Vagina (tissue), 2 donors: Measurements from ENCODE around the gene ARHGAP24. TPM values are rescaled to one million over a fixed set of nuclear protein-coding genes. Genes with fewer than 3 reads are reported as not detected.

Experiments used
- DNase-seq, 2 donors: peaks; one replicate each; pipeline ENCODE4 v3.0.0-alpha.2; 2017; ENCODE audit errors: extremely low spot score in 2 of 2
- H3K27ac ChIP-seq: fragments of 200-600 bp; sonication (generic); one replicate; pipeline ENCODE4 v1.5.1; 2019
- H3K27me3 ChIP-seq: fragments of 200-600 bp; sonication (generic); one replicate; pipeline ENCODE4 v1.5.1; 2019
- H3K36me3 ChIP-seq, 2 donors: fragments of 200-600 bp; sonication (generic); one replicate each; pipeline ENCODE4 v1.5.1; 2017 to 2019
- H3K4me1 ChIP-seq: fragments of 200-600 bp; sonication (generic); one replicate; pipeline ENCODE4 v1.5.1; 2019
- H3K4me3 ChIP-seq, 2 donors: fragments of 200-600 bp; sonication (generic); 1 replicate in 1 of 2; 2 replicates in 1 of 2; pipeline ENCODE4 v1.5.1; 2016 to 2019
- H3K9me3 ChIP-seq: fragments of 200-600 bp; sonication (generic); one replicate; pipeline ENCODE4 v1.5.1; 2019
- POLR2A ChIP-seq, 2 donors: fragments of 450-650 bp; IDR thresholded peaks; one replicate each; pipeline ENCODE4 v1.6.1; 2017; ENCODE audit warnings: antibody characterized with exemption in 2 of 2, mild to moderate bottlenecking in 2 of 2, moderate library complexity in 2 of 2
- POLR2AphosphoS5 ChIP-seq, 2 donors: sonication (generic); formaldehyde crosslinking; IDR thresholded peaks; one replicate each; pipeline ENCODE4 v1.9.0; 2017; ENCODE audit warnings: antibody characterized with exemption in 2 of 2, mild to moderate bottlenecking in 2 of 2, low read depth in 1 of 2; ENCODE audit not compliant: insufficient read depth in 1 of 2
- intact Hi-C: fragments of 100-400 bp; cut with DNase I; formaldehyde crosslinking; loops from one replicate; pipeline ENCODE4 v1.15.1; 2023
- total RNA-seq: library from RNA; depleted of rRNA; stranded (reverse); fragments of >200 nt; gene quantifications from one replicate; pipeline ENCODE4 v1.2.3, GENCODE V29; 2016
- TF ChIP-seq, protein P1 (sequence below), 3 experiments: fragments of 450-650 bp in 2 of 3; fragments of 200-600 bp in 1 of 3; sonication (generic) in 1 of 3; IDR thresholded peaks; one replicate each; pipeline ENCODE4 v1.5.1; 2017 to 2019; ENCODE audit warnings: antibody characterized with exemption in 3 of 3, mild to moderate bottlenecking in 2 of 3, moderate library complexity in 2 of 3

The ARHGAP24 gene
- total RNA-seq, 1 donor from 2014 or later: 40.0 TPM

DNA sequence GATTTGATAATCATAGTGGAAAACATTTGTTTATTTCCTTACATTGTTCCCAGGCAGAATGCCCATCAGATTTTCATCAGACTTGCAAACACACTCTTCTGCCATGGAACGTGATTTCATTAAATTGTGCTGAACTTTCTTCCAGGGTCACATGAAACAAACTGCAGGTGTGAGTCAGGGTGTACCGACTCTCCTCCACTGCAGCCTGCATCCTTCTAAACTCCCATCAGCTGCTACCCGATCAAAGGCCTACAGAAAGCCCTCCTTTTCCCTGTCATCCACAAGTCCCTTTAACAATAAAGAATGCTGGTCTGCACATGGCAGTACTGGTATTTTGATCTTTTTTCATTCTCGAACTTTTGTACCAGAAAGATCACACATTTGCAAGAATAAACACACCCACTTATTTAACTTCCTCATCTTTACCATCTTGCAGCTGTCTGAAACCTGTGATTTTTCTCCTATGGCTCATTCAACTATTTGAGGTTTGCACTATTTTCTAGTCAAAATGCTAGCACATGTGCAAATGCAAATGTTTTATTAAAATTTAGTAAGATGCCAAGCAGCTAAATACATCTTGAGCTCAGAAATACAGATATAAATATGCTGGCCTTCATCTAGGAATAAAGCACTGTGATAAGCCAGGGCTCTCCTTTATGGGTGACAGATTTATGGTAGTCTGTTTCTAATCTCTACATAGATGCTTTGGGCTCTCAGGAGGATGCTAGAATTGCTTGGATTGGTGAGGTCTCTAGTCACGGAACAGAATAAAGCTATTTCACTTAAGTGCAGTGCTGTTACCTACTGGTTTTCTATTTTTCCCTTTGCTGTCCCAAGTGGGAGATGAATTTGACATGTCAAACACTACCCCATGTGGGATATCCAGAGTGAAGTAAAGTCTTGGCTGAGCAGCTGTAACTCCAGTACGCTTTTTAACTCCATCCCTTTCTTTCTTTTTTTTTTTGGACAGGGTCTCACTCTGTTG lies 25.8 kb upstream of the ARHGAP24 start:
- Histone ChIP-seq H3K4me3 (no peak overlapping the region), H3K9me3 (no peaks in the 10 kb centered on the region), H3K36me3 (no peaks in the 10 kb centered on the region), H3K27ac (no peak overlapping the region), H3K4me1 (peaks cover 19% of the 10 kb centered on the region), H3K27me3 (no peaks in the 10 kb centered on the region)
- no peak for DNase-seq
- intact Hi-C loops: no loop called here
- TF ChIP-seq, protein P1, sequence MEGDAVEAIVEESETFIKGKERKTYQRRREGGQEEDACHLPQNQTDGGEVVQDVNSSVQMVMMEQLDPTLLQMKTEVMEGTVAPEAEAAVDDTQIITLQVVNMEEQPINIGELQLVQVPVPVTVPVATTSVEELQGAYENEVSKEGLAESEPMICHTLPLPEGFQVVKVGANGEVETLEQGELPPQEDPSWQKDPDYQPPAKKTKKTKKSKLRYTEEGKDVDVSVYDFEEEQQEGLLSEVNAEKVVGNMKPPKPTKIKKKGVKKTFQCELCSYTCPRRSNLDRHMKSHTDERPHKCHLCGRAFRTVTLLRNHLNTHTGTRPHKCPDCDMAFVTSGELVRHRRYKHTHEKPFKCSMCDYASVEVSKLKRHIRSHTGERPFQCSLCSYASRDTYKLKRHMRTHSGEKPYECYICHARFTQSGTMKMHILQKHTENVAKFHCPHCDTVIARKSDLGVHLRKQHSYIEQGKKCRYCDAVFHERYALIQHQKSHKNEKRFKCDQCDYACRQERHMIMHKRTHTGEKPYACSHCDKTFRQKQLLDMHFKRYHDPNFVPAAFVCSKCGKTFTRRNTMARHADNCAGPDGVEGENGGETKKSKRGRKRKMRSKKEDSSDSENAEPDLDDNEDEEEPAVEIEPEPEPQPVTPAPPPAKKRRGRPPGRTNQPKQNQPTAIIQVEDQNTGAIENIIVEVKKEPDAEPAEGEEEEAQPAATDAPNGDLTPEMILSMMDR (IDR thresholded peaks at IDR 0.05): no peak
- TF ChIP-seq POLR2AphosphoS5 (IDR thresholded peaks at IDR 0.05; ENCODE audit: insufficient read depth in 1 of 2, low read depth in 1 of 2): no peak
- no peak for TF ChIP-seq POLR2A (IDR thresholded peaks at IDR 0.05)

DNA sequence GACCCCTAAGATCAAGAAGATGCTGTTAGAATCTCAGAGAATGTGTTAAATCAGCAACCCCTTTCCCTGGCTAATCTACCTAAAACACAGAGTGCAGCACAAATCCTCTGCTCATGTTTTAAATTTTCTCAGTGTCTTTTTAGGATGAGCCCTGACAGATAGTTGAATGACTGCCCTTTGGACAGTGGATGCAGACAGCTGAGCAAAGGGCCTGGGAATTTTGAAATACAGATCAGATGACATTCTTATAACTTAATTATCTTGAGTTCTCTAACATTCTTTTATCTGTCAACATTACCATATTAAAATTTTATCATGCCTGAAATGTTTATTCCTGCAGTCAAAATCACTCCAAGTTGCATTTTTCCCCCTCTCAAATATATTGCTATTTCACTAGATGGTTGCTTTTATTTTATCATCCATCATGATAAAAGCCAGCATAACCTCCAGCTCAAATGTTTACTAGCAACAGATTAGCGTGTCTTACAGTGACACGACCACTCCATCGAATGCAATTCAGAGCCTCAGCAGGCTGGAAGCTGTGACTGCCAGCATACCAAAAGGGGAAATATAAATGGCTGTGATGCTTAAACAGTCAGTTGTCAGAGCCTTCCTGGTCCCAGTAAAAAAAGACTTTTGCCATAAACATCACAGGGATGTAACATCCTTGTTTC lies 22.8 kb upstream of the ARHGAP24 start:
- TF ChIP-seq, protein P1 (IDR thresholded peaks at IDR 0.05): no peak
- TF ChIP-seq POLR2AphosphoS5 (IDR thresholded peaks at IDR 0.05; ENCODE audit: insufficient read depth in 1 of 2, low read depth in 1 of 2) (no peak), POLR2A (IDR thresholded peaks at IDR 0.05) (no peak)
- no peaks in the 10 kb centered on the region for H3K9me3 ChIP-seq
- no peak overlapping the region for H3K4me3 ChIP-seq
- DNase-seq: no peak
- no peak overlapping the region for H3K27ac ChIP-seq
- H3K36me3 ChIP-seq: no peaks in the 10 kb centered on the region
- intact Hi-C loops: no loop called here
- H3K4me1 ChIP-seq: peaks cover 9% of the 10 kb centered on the region
- no peaks in the 10 kb centered on the region for H3K27me3 ChIP-seq

DNA sequence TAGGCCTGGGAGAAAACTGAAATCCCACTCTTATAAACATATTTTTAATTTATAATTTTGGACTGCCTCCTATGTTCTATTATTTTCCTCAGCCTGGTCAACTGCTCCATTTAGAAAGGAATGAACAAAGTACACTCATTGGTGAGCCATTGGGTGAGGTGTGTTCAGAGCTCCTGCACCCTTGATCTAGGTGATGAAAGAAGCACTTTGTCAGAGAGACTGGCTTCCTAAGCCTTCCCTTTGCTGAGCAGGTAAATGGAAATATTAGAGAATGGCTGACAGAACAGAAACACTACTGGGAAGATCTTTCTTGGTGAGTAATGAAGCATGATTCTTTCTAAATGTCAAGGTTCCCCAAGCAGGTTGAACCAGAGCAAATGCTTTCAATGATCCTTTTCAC lies 19.0 kb upstream of the ARHGAP24 start:
- intact Hi-C loops: no loop called here
- no peak overlapping the region for H3K27ac ChIP-seq
- peaks cover 9% of the 10 kb centered on the region for H3K4me1 ChIP-seq
- no peaks in the 10 kb centered on the region for H3K36me3 ChIP-seq
- no peak for DNase-seq
- H3K4me3 ChIP-seq: no peak overlapping the region
- no peaks in the 10 kb centered on the region for H3K27me3 ChIP-seq
- no peak for TF ChIP-seq POLR2A (IDR thresholded peaks at IDR 0.05)
- no peaks in the 10 kb centered on the region for H3K9me3 ChIP-seq

DNA sequence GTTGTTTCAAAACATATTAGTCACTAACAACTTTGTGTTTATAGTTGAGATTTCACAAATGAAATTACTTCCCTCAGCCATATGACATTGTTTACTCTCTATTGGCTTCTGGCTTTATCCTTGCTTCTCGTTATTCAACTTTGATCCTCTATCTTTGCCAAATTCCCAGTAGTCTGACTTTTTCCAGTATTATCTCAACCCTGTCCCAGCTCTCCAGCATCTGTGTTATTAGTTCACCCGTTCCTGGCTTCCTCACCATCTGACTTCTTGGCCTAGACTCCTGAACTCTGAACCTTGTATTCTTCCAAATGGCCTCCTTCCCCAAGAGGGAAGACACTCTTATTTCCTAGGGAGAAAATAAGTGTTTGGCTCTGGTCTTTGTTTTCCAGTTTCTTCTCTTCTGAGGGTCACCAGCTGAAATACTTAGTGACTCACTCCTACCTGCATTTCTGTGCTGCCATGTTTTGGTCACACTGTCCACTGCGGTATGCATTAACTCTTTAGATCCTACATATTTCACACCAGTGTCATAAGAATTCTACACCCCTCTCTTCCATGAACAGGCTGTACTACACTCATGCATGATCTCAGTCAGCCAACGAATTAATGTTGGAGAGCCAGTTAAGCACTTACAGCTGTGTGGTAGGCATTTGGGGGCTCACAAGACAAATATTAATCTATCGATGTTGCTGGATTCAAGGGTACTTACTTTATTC lies 17.0 kb upstream of the ARHGAP24 start:
- intact Hi-C loops: no loop called here
- Histone ChIP-seq H3K4me1 (no peaks in the 10 kb centered on the region), H3K27ac (no peak overlapping the region), H3K9me3 (no peaks in the 10 kb centered on the region), H3K27me3 (no peaks in the 10 kb centered on the region), H3K36me3 (no peaks in the 10 kb centered on the region), H3K4me3 (no peak overlapping the region)
- DNase-seq: no peak
- TF ChIP-seq POLR2AphosphoS5 (IDR thresholded peaks at IDR 0.05; ENCODE audit: insufficient read depth in 1 of 2, low read depth in 1 of 2) (no peak), POLR2A (IDR thresholded peaks at IDR 0.05) (no peak)
- TF ChIP-seq, protein P1 (IDR thresholded peaks at IDR 0.05): no peak

DNA sequence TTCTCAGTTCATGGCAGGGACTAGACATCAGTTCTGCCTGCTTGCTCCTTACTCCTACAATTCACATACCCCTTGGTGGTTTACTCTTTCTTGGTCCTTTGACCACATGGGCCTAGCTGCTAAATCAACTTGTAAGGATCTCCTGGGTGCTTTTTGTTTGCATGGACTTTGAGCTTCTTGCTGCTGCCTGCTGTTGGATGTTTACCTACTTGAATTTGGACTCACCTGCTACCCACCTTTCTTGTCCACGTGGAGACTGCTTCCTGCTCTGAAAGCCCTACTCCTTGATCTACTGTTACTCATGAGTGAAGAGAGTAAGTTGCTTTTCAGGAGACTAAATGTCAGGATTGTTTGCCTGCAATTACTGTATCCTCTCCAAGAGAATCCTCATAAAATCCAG lies 15.2 kb upstream of the ARHGAP24 start:
- Histone ChIP-seq H3K36me3 (no peaks in the 10 kb centered on the region), H3K4me3 (no peak overlapping the region), H3K9me3 (no peaks in the 10 kb centered on the region), H3K4me1 (no peaks in the 10 kb centered on the region), H3K27me3 (no peaks in the 10 kb centered on the region), H3K27ac (no peak overlapping the region)
- intact Hi-C loops: no loop called here
- DNase-seq: no peak
- TF ChIP-seq POLR2AphosphoS5 (IDR thresholded peaks at IDR 0.05; ENCODE audit: insufficient read depth in 1 of 2, low read depth in 1 of 2) (no peak), POLR2A (IDR thresholded peaks at IDR 0.05) (no peak)
- TF ChIP-seq, protein P1 (IDR thresholded peaks at IDR 0.05): no peak
